Suppressor macrophage treated with lipopolysaccharide for 1 hour (primary cell): ENCODE results near the gene PDK4.
A peak's percentile ranks its signal among the peaks of the same experiment; 100 is the strongest.
"Not testable (repeated sequence)": the region's sequence is repeated elsewhere in the genome, so short reads cannot be mapped to it uniquely, and the experiment has no call there.

Experiments used
- DNase-seq, 3 donors: peaks; one replicate each; pipeline ENCODE4 v3.0.0-alpha.2; 2020 to 2022

Gene PDK4

DNA sequence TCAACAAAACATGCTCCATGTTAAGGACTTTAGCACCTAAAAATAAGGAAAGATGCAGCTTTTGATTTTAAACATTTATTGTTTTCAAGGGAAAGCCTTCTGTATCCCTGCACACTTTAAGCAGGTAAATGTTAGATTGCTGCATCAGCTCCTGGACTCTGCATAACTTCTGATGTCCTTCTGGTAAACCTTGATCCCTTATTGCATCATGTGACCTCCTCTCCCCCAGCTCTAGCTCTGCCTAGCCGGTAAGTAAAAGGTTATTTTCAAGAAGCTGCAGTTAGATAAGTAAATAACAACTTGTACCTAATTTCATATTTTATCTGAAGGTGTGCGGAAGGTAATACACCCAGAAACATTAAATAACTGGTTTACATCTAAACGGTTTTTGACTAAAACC is 37.5 kb downstream of the PDK4 start:
- DNase-seq = no peak

DNA sequence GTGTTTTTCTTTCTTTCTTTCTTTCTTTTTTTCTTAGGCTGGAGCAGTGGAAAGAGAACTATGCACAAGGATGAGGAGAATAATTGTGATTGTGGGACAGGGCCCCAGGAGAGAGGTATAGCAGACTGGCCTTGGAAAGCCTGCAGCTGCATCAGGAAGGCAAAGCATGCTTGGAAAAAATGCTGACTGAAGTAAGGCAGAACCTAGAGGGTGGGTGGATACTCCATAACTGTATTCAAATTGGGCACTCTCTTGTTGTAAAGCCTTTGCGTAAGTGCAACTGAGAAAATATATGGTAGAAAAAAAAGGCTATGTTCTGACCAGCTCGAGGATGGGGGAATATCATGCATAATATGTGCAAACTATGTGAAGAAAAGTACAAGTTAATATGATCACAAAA is 39.5 kb downstream of the PDK4 start:
- DNase-seq = no peak

DNA sequence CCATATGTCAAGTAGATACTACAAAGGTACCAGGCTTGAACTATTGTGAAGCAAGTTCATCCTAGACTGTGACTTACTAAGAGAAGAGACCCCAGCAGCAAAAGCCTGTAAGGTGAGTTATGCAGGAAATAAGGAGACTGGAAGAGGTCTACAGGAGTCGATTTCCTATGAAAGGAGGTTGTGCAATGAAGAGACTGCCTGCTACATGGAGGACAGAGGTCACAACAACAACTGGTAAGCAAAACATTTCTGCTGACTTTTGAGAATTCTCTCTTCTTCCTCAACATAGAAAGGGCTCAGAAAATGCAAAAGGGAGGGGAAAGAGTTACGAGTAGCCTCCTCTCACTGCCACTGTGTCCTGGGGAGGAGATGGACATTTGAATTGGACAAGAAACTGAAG is 42.4 kb downstream of the PDK4 start:
- DNase-seq = peak in 1 of 3 donors; percentile 8

DNA sequence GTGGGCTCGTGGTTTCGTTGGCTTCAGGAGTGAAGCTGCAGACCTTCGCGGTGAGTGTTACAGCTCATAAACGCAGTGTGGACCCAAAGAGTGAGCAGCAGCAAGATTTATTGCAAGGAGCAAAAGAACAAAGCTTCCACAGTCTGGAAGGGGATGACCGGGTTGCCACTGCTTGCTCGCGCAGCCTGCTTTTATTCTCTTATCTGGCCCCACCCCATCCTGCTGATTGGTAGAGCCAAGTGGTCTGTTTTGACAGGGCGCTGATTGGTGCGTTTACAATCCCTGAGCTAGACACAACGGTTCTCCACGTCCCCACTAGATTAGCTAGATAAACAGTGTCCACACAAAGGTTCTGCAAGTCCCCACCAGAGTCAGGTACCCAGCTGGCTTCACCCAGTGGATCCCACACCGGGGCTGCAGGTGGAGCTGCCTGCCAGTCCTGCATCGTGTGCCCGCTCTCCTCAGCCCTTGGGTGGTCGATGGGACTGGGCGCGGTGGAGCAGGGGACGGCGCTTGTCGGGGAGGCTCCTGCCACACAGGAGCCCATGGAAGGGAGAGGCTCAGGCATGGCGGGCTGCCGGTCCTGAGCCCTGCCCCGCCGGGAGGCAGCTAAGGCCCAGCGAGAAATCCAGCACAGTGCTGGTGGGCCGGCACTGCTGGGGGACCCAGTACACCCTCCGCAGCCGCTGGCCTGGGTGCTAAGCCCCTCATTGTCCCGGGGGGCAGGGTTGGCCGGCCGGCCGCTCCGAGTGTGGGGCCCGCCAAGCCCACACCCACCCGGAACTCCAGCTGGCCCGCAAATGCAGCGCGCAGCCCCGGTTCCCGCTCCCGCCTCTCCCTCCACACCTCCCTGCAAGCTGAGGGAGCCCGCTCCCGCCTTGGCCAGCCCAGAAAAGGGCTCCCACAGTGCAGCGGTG is 44.0 kb downstream of the PDK4 start:
- not testable (repeated sequence) for DNase-seq

DNA sequence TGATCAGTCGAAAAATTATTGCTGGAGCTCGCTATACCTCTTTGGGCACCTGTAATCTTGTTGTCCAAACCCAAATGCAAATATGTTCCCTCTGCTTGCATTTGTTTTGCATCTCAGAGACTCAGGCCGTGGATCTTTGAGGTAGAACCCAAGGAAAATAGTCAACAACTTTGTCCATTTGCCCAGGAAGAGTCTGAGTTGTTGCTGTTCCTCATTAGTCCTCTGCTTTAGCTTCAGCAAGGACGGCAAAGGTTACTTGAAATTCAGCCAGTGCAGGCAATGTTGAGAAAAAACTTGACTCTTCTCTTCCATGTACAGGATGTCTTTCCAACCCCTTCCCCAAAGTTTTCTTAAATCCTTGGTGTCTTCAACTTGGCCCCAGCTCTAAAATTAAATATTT is 45.8 kb downstream of the PDK4 start:
- DNase-seq = no peak

DNA sequence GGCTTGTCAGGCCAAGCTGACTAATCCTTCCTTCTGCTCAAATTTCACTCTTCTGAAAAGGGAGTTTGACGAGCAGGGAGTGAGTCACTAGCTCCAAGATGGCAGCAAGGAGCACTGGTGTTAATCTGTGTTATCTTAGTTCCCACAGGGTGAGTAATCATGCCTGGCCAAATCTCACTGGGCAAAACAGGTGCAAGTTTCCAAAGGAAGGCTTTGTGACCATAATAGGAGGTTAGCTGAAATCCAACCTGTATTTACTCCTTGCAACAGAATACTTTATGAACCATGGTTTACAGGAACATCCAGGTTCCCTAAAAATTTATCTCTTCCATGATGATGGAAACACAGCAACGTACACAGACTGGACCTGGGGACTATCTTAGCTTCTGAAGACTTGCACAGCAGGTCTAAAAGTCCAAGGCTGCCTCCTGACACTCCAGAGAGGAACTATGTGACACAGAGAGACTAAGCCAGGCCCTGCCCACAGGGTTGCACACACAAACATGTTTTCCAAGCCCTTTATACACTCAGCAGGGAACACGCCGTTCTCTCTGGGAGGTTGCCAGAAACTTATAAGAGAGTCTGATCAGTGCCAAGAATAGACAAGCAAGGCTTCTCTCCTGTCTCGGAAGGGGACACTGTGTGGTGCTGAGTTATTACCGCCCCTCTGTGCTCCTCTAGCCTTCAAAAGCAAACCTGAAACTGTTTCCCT is 46.3 kb downstream of the PDK4 start:
- DNase-seq = peak; percentile 69 to 89 (median 78)

DNA sequence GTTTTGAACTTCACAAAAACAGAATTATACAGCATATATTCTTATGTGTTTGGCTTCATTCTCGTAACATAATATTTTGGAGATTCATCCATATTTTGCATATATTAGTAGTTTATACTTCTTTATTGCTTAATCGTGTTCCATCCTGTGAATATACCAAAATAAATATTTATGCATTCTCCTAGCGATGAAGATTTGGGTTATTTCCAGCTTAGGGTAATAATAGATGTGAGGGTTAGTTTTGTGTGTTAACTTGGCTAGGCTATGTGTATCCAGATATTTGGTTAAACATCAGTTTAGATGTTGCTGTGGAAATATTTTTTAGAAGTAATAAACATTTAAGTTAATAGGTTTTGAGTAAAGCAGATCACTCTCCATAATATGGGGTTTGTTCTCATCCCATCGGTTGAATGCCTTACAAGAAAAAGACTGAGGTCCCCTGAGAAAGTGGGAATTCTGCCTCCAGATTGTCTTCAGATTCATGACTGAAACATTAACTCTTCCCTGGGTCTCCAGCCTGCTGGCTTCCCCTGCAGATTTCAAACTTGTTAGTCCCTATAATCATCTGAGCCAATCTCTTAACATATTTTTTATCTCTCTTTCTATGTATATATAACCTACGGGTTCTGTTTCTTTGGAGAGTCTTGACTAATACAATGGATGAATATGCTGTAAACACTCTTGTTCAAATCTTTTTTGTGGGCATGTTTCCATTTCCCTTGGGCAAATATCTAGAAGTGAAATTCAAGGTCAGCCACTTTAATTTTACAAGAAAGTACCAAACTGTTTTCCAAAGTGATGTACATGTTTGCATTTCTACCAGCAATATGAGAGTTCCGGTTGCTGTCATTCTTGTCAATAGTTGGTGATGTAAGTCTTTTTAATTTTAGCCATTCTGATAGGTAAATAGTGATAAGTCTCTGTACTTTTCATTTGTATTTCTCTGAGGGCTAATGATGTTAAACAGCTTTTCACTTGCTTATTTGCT is 48.7 kb downstream of the PDK4 start:
- no peak for DNase-seq

DNA sequence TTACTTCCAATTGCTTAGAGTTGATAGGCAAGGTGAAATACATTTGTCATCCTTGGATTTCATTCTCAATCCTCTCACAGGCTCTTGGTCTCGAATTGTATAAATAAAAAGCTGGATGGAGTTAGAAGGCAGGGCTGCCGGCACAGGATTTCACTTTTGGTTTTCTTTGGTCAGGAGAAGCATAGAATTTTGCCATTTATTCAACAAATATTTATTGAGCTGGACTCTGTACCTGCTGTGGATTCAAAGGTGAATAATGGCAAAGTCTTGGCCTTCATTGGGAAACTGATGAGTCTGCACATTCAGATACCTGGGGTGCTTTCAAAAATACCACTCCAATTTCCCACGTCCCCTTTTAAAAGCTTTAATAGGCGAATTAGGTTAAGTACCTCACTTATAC is 49.7 kb downstream of the PDK4 start:
- DNase-seq = no peak

DNA sequence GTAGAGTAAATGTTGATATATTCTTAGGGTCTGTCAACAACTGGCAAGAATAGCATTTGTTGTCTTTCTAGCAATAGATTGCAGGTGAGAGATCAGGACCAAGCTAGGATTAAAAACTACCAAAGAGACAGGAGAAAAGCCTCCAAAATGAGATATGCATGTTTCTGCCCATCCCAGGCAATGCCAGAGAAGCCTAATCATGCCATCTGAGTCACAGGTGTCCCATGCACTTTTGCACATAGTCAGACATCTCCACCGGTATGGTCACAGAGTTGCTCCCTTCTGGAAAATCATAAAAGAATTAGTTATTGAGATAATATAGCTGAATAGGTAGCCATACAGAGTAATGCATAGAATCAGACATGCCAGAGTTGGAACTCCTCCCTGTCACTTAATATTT is 50.6 kb downstream of the PDK4 start:
- no peak for DNase-seq

DNA sequence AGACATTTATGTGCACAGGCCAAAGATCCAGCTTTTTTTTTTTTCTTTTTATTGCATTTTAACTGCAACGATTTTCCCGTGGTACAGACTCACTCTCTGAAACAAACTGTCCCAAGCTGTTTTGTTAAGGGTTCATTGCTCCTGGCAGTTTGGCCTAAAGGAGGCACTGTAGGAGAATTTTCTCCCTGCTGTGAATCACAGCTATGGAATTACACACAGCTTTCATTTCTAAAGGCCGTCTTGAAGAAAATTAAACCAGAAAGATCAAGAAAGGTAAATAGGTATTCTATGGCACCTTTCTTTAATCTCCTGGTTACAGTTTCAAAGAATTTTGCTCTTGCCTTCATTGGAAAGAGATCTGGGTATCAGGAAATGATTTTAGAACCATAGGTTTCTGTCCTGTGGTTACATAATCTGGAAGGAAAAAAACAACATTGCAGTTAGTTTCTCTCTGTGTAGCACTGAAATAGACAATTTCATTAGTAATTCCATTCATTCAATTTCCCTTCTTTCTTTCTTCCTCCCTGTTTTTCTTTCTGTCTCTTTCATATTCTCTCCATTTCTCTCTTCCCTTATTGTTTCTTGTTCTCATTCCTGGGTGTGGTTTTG is 51.2 kb downstream of the PDK4 start:
- peak; percentile 61 to 79 (median 71) for DNase-seq

DNA sequence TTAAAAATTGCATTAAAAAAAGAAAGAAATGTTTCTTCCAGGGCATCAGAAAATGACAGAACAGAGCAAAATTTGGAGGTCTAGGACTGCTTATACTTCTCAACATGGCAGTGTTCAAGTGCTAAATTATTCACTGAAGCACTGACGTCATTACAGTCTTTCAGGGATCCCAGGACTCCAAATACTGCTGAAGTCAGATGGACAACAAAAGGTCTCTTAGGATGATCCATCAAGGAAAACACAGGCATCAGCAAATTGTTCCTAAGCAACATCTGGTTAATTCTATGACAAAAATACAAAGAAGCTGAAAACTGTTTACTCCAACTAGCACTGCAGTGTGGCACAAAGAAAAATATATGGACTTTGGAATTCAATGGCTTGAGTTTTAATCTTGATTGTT is 52.1 kb downstream of the PDK4 start:
- no peak for DNase-seq

DNA sequence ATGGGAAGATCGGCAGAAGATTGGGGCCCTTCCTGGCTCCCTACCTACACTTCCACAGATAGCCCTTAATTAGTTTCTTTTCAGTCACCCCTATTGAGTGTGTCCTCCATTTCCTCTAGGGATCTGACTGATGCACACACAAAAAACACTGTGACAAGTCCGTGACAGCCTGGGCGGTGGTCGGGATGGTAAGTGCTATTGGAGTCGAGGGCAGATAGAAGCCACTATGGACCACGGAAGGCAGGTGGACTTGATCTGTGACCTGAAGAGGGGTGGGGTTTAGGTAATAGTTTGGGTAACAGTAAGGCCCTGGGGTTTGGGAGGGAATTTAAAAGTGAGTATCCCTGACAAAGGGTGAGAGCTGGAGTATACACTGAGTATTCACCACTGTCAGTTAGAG is 53.0 kb downstream of the PDK4 start:
- DNase-seq = no peak

DNA sequence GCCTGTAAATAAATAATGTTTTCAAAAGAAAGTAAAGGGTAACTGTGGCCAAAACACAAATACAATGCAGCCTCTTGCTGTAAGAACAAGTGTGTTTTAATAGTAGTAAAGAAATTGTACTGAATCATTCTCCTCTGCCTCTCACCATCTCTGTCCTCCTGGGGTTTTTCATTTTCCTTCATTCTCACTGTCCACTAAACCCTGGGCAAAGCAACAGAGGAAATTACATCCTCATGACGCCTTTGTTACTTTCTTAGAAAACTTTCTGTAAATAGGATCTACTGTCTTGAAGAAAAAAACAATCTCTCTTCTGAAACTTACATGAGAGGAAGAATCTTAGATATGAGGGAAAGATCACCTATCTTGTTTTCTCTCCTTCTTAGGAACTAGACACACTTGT is 56.0 kb downstream of the PDK4 start:
- DNase-seq = no peak

DNA sequence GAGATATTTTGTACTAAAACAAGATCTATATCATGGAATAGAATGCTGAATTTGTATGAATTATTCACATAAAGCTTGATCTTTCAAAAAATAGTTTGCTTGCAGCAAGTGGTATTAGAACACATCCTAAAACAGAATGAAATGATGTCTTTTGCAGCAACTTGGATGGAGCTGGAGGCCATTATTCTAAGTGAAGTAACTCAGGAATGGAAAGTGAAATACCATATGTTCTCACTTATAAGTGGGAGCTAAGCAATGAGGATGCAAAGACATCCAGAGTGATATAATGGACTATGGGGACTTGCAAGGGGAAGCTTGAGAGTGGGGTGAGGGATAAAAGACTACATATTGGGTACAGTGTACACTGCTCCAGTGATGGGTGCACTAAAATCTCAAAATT is 56.9 kb downstream of the PDK4 start:
- DNase-seq = no peak

DNA sequence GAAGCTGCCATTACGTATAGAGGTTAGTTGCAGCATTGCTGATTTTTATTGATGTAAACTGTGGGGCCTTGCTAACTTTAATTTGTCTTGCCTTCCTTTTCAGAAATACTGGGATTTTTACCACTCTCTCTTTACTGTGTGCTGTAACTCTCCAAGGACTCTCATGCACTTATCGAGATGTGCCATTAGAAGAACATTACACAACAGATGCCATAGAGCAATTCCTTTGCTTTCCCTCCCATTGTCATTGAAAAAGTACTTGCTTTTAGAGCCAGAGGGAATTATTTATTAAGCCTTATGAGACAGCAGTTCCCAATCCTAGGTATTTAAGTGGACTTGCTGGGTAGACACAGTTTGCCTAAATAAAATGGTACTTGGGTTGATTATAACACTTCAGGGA is 58.8 kb downstream of the PDK4 start:
- no peak for DNase-seq

DNA sequence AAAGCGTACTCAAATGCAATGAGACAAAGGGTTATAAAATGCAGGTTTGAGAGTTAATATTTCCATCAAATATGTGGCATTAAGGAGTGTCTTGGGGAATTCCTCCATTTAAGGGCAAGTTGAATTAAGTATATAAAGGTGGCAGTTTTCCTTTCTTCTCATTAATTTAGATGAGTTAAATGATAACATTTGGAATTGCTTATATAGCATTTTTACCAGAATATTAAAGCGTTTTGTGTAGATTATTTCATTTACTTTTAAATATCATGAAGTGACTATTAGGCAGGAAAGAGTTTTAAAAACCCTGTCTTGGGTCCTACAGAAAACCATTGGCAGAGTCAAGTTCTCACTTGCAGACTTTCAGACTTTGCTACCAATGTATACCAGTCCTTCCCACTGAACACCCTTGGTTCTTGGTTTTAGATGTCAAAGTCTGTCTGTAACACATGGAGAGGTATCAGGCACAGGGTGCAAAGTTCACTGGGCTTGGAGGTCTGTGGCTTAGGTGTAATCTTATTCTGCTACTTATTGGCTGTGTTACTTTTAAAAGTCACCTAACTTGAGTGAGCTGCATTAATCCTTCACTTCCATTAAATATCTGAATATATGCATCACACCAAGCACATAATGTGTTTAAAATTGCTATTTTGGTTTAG is 59.5 kb downstream of the PDK4 start:
- no peak for DNase-seq

DNA sequence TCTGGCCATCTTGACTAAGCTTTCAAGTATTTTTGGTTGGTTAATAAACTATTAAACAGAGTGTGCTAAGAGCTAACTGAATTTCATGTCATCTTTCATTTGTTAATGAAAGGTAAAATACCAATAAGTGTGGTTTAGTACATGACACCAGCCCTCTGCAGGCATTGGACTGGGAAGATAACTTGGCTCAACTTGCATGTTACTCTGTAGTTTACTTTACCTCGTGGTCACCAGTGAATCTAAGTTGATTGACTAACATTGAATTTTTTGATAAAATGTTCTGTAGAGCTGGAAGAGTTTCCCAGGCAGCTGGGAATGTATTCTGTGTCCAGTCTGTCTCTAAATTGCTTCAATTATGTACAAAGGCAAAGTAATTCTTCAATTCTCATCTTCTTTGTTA is 60.7 kb downstream of the PDK4 start:
- no peak for DNase-seq

DNA sequence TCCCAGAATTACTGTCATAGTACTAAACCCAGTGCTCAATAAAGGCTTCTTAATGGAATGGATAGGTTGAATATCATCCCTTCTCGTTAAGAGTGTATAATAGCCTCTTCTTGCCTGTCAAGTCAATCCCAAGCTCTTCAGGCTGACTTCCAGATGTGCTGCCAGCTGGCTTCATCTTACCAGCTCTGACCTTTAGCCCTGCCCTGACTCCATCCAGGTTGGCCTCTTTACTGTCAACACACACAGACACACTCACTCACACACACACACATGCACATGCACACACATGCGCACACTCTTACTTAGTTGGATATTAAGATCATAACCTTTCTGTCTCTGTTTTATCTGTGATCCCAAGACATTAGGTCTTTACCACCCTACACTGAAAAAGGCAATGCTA is 61.5 kb downstream of the PDK4 start:
- no peak for DNase-seq
